ENCODE results near the gene ABCA1. TPM values are rescaled to one million over a fixed set of nuclear protein-coding genes. Genes with fewer than 3 reads are reported as not detected.

Gene ABCA1
- total and polyA plus RNA-seq, 2 of the 13 experiments (the other 11 are each of a cell fraction or from before 2014, with no cell fraction given), result 26.8 to 63.8 TPM

DNA sequence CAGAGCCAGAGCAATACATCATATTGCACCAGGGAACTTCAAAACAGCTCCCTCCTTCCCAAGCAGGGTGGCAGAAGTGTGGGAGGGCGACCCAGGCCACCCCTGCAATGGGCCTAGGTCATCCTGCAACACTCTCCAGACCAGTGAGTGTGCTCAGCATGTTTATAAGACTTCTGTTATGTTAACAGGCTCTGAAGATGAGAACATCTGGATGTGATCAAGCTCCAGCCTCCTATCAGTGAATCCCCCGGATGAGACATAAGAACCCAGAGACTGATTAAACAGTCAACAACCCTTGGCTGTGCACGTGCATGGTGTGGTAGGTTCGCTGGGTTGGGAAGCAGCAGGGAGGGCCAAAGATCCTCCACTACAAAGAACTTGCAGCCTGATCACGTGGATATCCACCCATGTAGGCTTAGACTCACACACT lies 63.3 kb downstream of the ABCA1 start (continued):
- TF ChIP-seq, protein P1, sequence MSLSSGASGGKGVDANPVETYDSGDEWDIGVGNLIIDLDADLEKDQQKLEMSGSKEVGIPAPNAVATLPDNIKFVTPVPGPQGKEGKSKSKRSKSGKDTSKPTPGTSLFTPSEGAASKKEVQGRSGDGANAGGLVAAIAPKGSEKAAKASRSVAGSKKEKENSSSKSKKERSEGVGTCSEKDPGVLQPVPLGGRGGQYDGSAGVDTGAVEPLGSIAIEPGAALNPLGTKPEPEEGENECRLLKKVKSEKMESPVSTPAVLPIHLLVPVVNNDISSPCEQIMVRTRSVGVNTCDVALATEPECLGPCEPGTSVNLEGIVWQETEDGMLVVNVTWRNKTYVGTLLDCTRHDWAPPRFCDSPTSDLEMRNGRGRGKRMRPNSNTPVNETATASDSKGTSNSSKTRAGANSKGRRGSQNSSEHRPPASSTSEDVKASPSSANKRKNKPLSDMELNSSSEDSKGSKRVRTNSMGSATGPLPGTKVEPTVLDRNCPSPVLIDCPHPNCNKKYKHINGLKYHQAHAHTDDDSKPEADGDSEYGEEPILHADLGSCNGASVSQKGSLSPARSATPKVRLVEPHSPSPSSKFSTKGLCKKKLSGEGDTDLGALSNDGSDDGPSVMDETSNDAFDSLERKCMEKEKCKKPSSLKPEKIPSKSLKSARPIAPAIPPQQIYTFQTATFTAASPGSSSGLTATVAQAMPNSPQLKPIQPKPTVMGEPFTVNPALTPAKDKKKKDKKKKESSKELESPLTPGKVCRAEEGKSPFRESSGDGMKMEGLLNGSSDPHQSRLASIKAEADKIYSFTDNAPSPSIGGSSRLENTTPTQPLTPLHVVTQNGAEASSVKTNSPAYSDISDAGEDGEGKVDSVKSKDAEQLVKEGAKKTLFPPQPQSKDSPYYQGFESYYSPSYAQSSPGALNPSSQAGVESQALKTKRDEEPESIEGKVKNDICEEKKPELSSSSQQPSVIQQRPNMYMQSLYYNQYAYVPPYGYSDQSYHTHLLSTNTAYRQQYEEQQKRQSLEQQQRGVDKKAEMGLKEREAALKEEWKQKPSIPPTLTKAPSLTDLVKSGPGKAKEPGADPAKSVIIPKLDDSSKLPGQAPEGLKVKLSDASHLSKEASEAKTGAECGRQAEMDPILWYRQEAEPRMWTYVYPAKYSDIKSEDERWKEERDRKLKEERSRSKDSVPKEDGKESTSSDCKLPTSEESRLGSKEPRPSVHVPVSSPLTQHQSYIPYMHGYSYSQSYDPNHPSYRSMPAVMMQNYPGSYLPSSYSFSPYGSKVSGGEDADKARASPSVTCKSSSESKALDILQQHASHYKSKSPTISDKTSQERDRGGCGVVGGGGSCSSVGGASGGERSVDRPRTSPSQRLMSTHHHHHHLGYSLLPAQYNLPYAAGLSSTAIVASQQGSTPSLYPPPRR (CRISPR knock-in tag; IDR thresholded peaks at IDR 0.05; ENCODE audit: borderline replicate concordance), result no peak
- TF ChIP-seq PAXIP1 (CRISPR knock-in tag; conservative IDR thresholded peaks at IDR 0.05) (peak; percentile 45; the same call in 1 of the 2 replicates), ZNF839 (CRISPR knock-in tag; IDR thresholded peaks at IDR 0.05; ENCODE audit: borderline replicate concordance) (no peak), HNF4G (IDR thresholded peaks at IDR 0.05; ENCODE audit: borderline replicate concordance, low read depth, low read length) (no peak), HNF4G (CRISPR knock-in tag; IDR thresholded peaks at IDR 0.05; ENCODE audit: borderline replicate concordance, low read depth) (no peak), PAWR (CRISPR knock-in tag; IDR thresholded peaks at IDR 0.05; ENCODE audit: borderline replicate concordance) (no peak), FOXA3 (CRISPR knock-in tag; IDR thresholded peaks at IDR 0.05) (no peak), TAF1 (CRISPR knock-in tag; IDR thresholded peaks at IDR 0.05) (no peak), THAP11 (CRISPR knock-in tag; IDR thresholded peaks at IDR 0.05) (0 out of 2 replicates have a peak, but pooled peaks have one; percentile 19), MZF1 (CRISPR knock-in tag; IDR thresholded peaks at IDR 0.05; ENCODE audit: borderline replicate concordance) (no peak), ZNF7 (CRISPR knock-in tag; IDR thresholded peaks at IDR 0.05) (no peak), ZFP62 (CRISPR knock-in tag; IDR thresholded peaks at IDR 0.05) (no peak), TGIF2 (CRISPR knock-in tag; IDR thresholded peaks at IDR 0.05) (no peak), ZSCAN30 (CRISPR knock-in tag; IDR thresholded peaks at IDR 0.05) (no peak), ZNF224 (CRISPR knock-in tag; IDR thresholded peaks at IDR 0.05) (no peak)
- TF ChIP-seq, protein P2, sequence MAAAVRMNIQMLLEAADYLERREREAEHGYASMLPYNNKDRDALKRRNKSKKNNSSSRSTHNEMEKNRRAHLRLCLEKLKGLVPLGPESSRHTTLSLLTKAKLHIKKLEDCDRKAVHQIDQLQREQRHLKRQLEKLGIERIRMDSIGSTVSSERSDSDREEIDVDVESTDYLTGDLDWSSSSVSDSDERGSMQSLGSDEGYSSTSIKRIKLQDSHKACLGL (CRISPR knock-in tag; IDR thresholded peaks at IDR 0.05), result no peak
- TF ChIP-seq, protein P3, sequence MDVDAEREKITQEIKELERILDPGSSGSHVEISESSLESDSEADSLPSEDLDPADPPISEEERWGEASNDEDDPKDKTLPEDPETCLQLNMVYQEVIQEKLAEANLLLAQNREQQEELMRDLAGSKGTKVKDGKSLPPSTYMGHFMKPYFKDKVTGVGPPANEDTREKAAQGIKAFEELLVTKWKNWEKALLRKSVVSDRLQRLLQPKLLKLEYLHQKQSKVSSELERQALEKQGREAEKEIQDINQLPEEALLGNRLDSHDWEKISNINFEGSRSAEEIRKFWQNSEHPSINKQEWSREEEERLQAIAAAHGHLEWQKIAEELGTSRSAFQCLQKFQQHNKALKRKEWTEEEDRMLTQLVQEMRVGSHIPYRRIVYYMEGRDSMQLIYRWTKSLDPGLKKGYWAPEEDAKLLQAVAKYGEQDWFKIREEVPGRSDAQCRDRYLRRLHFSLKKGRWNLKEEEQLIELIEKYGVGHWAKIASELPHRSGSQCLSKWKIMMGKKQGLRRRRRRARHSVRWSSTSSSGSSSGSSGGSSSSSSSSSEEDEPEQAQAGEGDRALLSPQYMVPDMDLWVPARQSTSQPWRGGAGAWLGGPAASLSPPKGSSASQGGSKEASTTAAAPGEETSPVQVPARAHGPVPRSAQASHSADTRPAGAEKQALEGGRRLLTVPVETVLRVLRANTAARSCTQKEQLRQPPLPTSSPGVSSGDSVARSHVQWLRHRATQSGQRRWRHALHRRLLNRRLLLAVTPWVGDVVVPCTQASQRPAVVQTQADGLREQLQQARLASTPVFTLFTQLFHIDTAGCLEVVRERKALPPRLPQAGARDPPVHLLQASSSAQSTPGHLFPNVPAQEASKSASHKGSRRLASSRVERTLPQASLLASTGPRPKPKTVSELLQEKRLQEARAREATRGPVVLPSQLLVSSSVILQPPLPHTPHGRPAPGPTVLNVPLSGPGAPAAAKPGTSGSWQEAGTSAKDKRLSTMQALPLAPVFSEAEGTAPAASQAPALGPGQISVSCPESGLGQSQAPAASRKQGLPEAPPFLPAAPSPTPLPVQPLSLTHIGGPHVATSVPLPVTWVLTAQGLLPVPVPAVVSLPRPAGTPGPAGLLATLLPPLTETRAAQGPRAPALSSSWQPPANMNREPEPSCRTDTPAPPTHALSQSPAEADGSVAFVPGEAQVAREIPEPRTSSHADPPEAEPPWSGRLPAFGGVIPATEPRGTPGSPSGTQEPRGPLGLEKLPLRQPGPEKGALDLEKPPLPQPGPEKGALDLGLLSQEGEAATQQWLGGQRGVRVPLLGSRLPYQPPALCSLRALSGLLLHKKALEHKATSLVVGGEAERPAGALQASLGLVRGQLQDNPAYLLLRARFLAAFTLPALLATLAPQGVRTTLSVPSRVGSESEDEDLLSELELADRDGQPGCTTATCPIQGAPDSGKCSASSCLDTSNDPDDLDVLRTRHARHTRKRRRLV (CRISPR knock-in tag; IDR thresholded peaks at IDR 0.05), result no peak
